ENCODE results near the gene SLC35E2B.
"Not testable (repeated sequence)": the region's sequence is repeated elsewhere in the genome, so short reads cannot be mapped to it uniquely, and the experiment has no call there.

SLC35E2B gene

DNA sequence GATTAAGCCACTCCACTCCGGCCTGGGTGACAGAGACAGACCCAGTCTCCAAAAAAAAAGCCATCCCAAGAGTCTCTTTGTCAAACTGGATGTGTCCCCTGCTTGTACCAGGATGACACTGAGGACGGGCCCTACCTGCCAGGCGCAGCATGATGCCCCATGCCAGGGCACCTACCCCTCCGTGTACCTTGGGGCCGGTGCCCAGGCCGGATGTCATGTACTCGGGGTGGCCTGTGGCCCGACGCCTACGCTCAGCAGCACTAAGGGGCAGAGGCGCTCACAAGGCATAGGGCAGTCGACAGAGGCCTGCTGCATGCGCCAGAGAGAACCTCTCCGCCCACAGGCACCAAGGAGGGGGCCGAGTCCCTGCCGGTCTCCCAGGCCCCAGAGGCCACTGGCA is 53.2 kb downstream of the SLC35E2B start:
- not testable (repeated sequence) for DNase-seq (ENCODE audit: low spot score)

- not testable (repeated sequence) for DNase-seq (ENCODE audit: low spot score)
Measured at GRCh38 chr1:1638528-1638927, 54.1 kb downstream of the SLC35E2B start.

DNA sequence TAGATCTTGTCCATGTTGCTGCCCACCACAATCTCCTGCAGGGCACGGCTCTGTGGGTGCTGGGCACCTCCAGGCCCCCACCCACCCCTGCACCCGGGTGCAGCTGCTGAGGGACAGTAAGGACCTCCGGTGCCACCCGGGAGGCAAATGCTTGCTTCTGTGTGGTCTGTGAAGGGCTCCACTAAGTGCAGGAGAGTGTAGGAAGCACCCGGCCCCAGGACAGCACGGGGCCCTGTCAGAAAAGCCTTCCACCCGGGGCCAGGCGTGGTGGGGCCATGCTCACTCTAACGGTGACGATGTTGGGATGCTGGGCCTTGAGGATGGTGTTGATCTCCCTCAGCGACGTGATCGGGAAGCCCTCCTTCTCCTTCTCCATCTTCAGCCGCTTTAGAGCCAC is 55.1 kb downstream of the SLC35E2B start:
- DNase-seq (ENCODE audit: low spot score), result not testable (repeated sequence)

- DNase-seq (ENCODE audit: low spot score), result not testable (repeated sequence)
Measured at GRCh38 chr1:1636621-1637478, 55.7 kb downstream of the SLC35E2B start.

DNA sequence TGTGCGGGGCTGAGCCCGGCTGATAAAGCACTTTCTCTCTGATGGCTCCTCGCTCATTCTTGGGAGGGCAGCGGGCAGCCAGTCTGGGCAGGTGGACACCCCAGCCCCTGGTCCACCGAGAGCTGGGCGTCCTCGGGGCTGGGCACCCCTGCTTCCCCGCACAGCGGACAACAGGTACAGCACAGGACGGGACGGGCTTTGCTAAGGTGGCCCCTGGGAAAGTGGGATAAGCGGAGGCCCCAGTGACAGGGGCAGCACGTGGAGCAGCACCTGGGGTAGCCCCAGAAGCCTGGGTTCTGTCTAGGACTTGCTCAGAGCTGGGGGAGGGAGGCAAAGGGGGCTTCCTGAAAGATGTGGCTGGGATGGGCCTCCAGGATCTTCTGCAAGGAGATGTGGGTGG is 58.0 kb downstream of the SLC35E2B start:
- not testable (repeated sequence) for DNase-seq (ENCODE audit: low spot score)

DNA sequence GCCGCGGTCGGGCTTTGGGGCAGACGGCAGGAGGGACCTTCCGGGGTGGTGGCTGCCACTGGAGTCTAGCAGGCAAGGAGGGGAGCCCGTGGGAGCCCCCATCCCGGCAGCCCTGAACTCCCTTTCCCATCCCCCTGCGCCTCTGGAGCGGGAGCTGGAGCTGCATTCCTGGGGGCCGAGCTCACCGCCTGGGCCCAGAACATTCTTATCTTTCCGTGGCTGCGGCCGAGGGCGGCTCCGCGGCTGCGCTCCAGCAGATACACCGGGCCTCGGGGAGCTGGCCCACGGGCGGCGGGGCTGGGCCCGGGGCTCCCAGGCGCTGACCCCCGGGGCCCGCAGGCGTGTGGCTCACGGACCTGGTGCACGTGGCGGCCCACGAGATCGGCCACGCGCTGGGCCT is 59.2 kb downstream of the SLC35E2B start:
- not testable (repeated sequence) for DNase-seq (ENCODE audit: low spot score)

DNA sequence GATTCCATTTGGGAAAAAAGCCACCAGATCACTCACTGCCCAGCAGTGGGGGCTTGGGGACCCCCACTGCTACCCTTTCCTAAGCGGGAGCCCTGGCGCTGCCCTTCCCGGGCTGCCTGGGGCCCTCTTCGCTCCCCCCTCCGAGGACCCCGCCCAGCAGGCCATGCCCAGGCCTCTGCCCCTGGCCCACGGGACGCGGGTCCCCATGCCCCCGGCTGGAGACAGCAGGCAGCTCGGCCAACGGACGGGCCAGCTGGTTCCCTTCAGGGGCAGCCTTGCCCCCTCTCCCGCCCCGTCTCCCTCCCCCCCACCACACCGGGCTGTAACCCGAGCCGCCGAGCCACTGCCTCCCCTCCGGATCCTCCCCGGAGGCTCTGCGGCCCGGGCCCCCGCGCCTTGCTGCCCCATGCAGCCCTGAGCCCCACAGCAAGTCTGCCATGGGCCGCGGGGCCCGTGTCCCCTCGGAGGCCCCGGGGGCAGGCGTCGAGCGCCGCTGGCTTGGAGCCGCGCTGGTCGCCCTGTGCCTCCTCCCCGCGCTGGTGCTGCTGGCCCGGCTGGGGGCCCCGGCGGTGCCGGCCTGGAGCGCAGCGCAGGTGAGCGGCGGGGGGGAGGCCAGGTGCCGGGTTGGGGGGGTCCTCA is 60.7 kb downstream of the SLC35E2B start, which contains the start of gene MMP23B:
TSS of gene MMP23B (plus strand) at position 392 of the 639 bp plus-strand sequence. CDS start at position 438, 46 bp downstream.
- no peak for DNase-seq (ENCODE audit: low spot score)

- no peak for DNase-seq (ENCODE audit: low spot score)
Measured at GRCh38 chr1:1630965-1631781, 61.4 kb downstream of the SLC35E2B start.

DNA sequence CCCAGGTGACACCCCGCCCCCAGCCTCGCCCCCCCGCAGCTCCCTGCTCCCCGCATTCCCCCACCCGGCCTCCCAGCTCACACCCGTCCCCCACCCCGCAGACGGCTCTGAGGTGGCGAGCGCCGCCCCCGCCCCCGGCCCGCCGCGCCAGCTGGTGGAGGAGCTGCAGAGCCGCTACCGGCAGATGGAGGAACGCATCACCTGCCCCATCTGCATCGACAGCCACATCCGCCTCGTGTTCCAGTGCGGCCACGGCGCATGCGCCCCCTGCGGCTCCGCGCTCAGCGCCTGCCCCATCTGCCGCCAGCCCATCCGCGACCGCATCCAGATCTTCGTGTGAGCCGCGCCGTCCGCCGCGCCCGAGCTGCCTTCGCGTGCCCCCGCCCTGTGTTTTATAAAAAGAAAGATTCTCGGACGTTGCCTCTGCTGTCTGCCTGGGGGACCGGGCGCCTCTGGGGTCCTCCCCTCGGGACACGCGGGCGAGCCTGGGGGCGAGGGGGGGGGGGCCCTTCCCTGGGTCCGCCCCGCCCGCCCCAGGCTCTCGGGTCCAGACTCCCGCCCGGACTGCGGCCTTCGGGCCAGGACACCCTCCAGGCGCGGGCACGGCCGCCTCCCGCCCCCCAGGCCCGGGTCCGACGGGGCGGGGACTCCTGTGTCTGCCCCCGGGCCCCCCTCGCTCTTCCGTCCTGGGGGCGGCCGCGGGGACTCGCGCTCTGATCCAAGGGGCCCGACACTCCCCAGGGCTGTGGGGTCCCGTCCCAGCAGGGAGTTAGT is 62.2 kb downstream of the SLC35E2B start:
- DNase-seq (ENCODE audit: low spot score), result no peak

DNA sequence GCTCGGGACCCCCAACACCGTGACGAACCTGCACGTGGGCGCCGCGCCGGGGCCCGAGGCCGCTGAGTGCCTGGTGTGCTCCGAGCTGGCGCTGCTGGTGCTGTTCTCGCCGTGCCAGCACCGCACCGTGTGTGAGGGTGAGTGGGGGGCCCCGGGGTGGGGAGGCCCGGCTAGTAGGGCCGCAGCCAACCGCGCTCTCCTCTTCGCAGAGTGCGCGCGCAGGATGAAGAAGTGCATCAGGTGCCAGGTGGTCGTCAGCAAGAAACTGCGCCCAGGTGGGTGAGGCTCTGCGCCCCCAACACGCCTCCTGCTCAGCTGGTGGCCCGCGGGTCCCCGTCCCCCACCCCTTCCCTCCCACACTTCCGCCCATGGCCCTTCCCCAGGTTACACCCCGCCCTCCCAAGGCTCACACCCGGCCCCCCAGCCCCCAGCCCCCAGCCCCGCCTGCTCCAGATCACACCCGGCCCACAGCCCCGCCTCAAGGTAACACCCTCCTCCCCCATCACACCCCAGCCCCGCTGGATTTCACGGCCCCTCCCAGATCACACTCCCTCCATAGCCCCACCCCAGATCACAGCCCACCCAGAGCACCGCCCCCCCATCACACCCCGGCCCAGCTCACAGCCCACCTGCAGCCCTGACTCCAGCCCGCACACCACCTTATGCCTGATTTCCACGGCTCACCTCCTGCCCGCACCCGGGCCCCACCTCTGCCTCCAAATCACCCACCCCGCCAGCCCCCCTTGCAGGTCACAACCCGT is 63.0 kb downstream of the SLC35E2B start:
- DNase-seq (ENCODE audit: low spot score), result no peak

DNA sequence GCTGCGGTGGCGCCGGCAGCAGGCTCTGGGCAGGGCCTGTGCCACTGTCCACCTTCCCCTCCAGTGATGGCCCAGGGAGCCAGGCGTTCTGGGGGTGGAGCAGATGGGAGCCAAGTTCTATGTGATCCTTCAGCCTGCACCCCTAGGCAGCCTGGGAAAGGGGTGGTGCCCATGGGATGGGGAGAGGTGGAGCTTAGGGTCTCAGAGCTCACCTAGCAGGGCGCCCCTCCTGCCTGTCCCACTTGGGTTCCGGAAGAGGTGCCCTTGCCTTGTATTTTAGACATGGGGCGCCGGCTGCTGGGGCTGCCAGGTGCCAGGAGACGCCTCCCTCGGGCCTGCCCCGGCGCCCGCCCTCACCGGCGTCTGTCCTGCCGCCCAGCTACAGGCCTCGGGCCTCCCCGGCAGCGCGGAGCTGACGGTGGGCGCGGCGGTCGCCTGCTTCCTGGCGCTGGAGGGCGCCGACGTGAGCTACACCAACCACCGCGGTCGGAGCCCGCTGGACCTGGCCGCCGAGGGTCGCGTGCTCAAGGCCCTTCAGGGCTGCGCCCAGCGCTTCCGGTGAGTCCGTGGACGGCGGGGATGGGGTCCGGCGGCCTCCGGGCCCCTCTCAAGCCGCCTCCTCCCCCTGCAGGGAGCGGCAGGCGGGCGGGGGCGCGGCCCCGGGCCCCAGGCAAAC is 63.7 kb downstream of the SLC35E2B start:
- no peak for DNase-seq (ENCODE audit: low spot score)

GRCh38 chr1:1627829-1628753 is 64.5 kb downstream of the SLC35E2B start:
- DNase-seq (ENCODE audit: low spot score), result no peak

DNA sequence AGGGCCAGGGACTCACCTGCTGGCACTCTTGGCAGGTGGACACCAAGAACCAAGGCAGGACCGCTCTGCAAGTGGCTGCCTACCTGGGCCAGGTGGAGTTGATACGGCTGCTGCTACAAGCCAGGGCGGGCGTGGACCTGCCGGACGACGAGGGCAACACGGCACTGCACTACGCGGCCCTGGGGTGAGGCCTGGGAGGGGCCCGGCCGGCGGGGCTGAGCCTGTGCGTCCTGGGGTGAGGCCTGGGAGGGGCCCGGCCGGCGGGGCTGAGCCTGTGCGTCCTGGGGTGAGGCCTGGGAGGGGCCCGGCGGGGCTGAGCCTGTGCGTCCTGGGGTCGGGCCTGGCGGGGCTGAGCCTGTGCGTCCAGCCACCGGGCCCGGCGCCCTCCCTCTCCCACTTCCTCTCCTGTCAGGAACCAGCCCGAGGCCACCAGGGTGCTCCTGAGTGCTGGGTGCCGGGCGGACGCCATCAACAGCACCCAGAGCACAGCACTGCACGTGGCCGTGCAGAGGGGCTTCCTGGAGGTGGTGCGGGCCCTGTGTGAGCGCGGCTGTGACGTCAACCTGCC is 65.2 kb downstream of the SLC35E2B start:
- DNase-seq (ENCODE audit: low spot score), result no peak

- no peak for DNase-seq (ENCODE audit: low spot score)
Measured at GRCh38 chr1:1626207-1627141, 66.1 kb downstream of the SLC35E2B start.

GRCh38 chr1:1625824-1626206 is 66.8 kb downstream of the SLC35E2B start:
- DNase-seq (ENCODE audit: low spot score), result no peak

DNA sequence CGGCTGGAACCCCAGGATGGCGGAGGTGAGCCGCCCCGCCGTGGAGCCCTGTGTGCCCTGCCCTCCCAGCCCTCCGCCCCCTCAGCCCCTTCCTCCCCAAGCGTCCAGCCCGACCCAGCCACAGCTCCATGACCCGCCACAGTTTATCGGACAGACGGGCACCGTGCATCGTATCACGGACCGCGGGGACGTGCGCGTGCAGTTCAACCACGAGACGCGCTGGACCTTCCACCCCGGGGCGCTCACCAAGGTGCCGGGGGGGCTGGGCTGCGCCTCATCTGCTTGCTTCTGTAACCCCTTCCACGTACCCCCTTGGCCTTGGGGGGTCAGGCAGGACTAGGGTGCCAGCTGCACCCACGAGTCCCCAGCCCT is 67.2 kb downstream of the SLC35E2B start:
- DNase-seq (ENCODE audit: low spot score), result no peak

GRCh38 chr1:1624443-1625403 is 67.9 kb downstream of the SLC35E2B start:
- DNase-seq (ENCODE audit: low spot score), result no peak
